Tibial artery (tissue), 4 donors: ENCODE measurements around the gene NAA10.

ENCODE experiments used
- DNase-seq, 2 donors: peaks; one replicate each; pipeline ENCODE4 v3.0.0-alpha.2; 2019
- H3K27ac ChIP-seq, 2 donors: fragments of 200-600 bp; sonication (generic) in 1 of 2; 1 replicate in 1 of 2; 2 replicates in 1 of 2; pipeline ENCODE4 v1.5.1; 2018 to 2019; ENCODE audit warnings: mild to moderate bottlenecking in 1 of 2
- H3K27me3 ChIP-seq, 2 donors: fragments of 200-600 bp; sonication (generic) in 1 of 2; one replicate each; pipeline versions ENCODE4 v1.5.1 to v1.6.0; 2016 to 2019
- H3K36me3 ChIP-seq, 3 donors: fragments of 200-600 bp; sonication (generic) in 2 of 3; one replicate each; pipeline ENCODE4 v1.5.1; 2016 to 2019; ENCODE audit warnings: mild to moderate bottlenecking in 2 of 3
- H3K4me1 ChIP-seq, 4 donors: fragments of 200-600 bp; sonication (generic) in 2 of 4; 1 replicate in 3 of 4; 2 replicates in 1 of 4; pipeline ENCODE4 v1.5.1; 2016 to 2019
- H3K4me3 ChIP-seq, 2 donors: fragments of 200-600 bp; sonication (generic) in 1 of 2; 1 replicate in 1 of 2; 2 replicates in 1 of 2; pipeline ENCODE4 v1.5.1; 2018 to 2019; ENCODE audit warnings: mild to moderate bottlenecking in 2 of 2
- H3K9me3 ChIP-seq, 3 donors: fragments of 200-600 bp; sonication (generic) in 1 of 3; one replicate each; pipeline ENCODE4 v1.5.1; 2016 to 2019
- intact Hi-C: fragments of 100-400 bp; cut with DNase I; formaldehyde crosslinking; loops from one replicate; pipeline ENCODE4 v1.15.0; 2023; ENCODE audit warnings: low total_unique reads
- TF ChIP-seq, protein P1 (sequence below), 2 experiments: fragments of 200-600 bp in 1 of 2; fragments of 450-650 bp in 1 of 2; IDR thresholded peaks; one replicate each; pipeline ENCODE4 v1.5.1; 2017 to 2019; ENCODE audit warnings: antibody characterized with exemption in 2 of 2, mild to moderate bottlenecking in 1 of 2, moderate library complexity in 1 of 2

The NAA10 gene

GRCh38 chrX:153921511-153922446 lies 13.1 kb downstream of the NAA10 start:
- Histone ChIP-seq H3K9me3 (no peaks in the 10 kb centered on the region), H3K4me3 (no peak overlapping the region), H3K36me3 (no peaks in the 10 kb centered on the region), H3K27me3 (no peaks in the 10 kb centered on the region), H3K27ac (no peak overlapping the region), H3K4me1 (peaks cover 0 to 33% (median 17%) of the 10 kb centered on the region in 4 donors)
- TF ChIP-seq, protein P1, sequence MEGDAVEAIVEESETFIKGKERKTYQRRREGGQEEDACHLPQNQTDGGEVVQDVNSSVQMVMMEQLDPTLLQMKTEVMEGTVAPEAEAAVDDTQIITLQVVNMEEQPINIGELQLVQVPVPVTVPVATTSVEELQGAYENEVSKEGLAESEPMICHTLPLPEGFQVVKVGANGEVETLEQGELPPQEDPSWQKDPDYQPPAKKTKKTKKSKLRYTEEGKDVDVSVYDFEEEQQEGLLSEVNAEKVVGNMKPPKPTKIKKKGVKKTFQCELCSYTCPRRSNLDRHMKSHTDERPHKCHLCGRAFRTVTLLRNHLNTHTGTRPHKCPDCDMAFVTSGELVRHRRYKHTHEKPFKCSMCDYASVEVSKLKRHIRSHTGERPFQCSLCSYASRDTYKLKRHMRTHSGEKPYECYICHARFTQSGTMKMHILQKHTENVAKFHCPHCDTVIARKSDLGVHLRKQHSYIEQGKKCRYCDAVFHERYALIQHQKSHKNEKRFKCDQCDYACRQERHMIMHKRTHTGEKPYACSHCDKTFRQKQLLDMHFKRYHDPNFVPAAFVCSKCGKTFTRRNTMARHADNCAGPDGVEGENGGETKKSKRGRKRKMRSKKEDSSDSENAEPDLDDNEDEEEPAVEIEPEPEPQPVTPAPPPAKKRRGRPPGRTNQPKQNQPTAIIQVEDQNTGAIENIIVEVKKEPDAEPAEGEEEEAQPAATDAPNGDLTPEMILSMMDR (IDR thresholded peaks at IDR 0.05) = no peak
- DNase-seq = no peak
- intact Hi-C loops = no loop called here

DNA sequence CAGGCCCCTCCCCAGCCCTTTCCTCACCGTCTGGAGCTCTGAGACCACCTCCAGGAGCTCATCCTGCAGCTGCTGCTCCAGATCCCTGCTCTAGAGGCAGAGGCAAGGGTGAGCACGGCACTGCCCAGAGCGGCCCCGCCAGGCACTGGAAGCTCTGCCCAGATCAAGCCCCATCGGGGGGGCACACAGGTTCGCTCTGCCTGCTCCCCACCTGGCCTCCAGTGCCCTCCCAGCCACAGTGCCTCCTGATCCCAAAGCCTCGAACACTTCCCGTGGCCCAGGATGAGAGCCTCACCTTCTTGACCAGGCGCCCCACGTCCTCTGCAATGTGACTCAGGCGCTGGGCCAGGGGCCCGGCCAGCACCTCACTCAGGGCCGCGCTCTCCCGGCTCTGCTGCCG lies 13.8 kb downstream of the NAA10 start:
- Histone ChIP-seq H3K36me3 (no peaks in the 10 kb centered on the region), H3K27me3 (no peaks in the 10 kb centered on the region), H3K4me1 (peaks cover 0 to 26% (median 11%) of the 10 kb centered on the region in 4 donors), H3K4me3 (no peak overlapping the region), H3K9me3 (no peaks in the 10 kb centered on the region), H3K27ac (no peak overlapping the region)
- intact Hi-C loops = no loop called here
- DNase-seq = no peak
- TF ChIP-seq, protein P1 (IDR thresholded peaks at IDR 0.05) = no peak

GRCh38 chrX:153920546-153920945 lies 14.3 kb downstream of the NAA10 start:
- Histone ChIP-seq H3K27ac (no peak overlapping the region), H3K9me3 (no peaks in the 10 kb centered on the region), H3K36me3 (no peaks in the 10 kb centered on the region), H3K27me3 (no peaks in the 10 kb centered on the region), H3K4me3 (no peak overlapping the region), H3K4me1 (peaks cover 0 to 21% (median 10%) of the 10 kb centered on the region in 4 donors)
- TF ChIP-seq, protein P1 (IDR thresholded peaks at IDR 0.05) = no peak
- intact Hi-C loops = no loop called here
- no peak for DNase-seq

DNA sequence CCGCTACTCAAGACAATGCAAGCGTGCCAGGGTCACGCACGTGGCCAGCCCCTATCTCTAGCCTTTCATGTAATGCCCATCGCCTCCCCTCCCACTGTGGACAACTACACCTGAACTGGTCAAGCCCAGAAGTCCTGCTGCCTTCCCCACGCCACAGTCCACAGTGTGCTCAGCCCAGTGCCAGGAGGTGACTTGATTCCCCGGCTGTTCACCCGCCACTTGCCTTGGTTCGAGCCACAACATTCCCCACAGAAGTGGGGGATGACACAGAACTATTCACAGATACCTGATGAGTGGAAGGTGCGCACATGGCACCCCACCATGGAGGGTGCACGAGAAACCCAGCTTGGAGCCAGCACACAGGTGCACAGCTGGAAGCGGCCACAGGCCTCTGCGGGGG lies 15.6 kb downstream of the NAA10 start:
- Histone ChIP-seq H3K4me1 (peaks cover 0 to 21% (median 8%) of the 10 kb centered on the region in 4 donors), H3K4me3 (no peak overlapping the region), H3K9me3 (no peaks in the 10 kb centered on the region), H3K36me3 (no peaks in the 10 kb centered on the region), H3K27me3 (no peaks in the 10 kb centered on the region), H3K27ac (no peak overlapping the region)
- no peak for DNase-seq
- TF ChIP-seq, protein P1 (IDR thresholded peaks at IDR 0.05) = no peak
- intact Hi-C loops = no loop called here

GRCh38 chrX:153917869-153918268 lies 17.0 kb downstream of the NAA10 start:
- Histone ChIP-seq H3K36me3 (no peaks in the 10 kb centered on the region), H3K9me3 (no peaks in the 10 kb centered on the region), H3K27ac (no peak overlapping the region), H3K4me1 (peaks cover 0 to 16% (median 0%) of the 10 kb centered on the region in 4 donors), H3K4me3 (no peak overlapping the region), H3K27me3 (no peaks in the 10 kb centered on the region)
- intact Hi-C loops = no loop called here
- no peak for DNase-seq
- TF ChIP-seq, protein P1 (IDR thresholded peaks at IDR 0.05) = no peak
